Measurements from ENCODE around the gene SMIM9. TPM values are rescaled to one million over a fixed set of nuclear protein-coding genes. Genes with fewer than 3 reads are reported as not detected.

Gene SMIM9
- total RNA-seq, 1 experiment from 2014 or later, result not detected

DNA sequence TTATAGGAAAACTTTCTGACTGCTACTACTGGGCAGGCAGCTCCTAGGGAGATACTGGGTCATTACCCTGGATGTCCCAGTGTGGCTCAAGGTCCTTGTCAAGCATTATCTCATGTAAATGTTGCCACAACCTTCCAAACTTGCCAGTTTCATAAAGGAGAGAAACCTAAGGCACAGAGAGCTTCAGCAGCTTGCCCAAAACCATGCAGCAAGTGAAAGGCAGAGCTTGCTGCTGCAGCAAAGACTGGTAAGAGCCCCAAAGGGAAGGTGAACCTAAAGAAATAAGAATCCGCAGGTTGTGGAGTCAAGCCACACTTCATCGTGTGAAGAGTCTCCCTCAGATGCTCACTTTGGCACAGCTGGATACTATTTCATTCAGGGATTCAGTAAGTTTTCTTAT, 31.5 kb downstream of the SMIM9 start:
- ChIA-PET POLR2A (no interaction called here), RAD21 (ENCODE audit: low non-redundant PET in 1 of 2, low total read pairs in 2 of 2, uncharacterized antibody in 2 of 2, unreplicated experiment in 2 of 2) (no interaction called here), CTCF (no interaction called here)
- Histone ChIP-seq H3K79me2 (ENCODE audit: insufficient read depth, low read length) (no peaks in the 10 kb centered on the region), H3K4me1 (ENCODE audit: control insufficient read depth in 1 of 2, insufficient read depth in 2 of 2, low read length in 2 of 2) (peaks cover 23 to 42% of the 10 kb centered on the region in 2 experiments), H3K9me2 (ENCODE audit: insufficient read depth) (no peaks in the 10 kb centered on the region), H3K9ac (ENCODE audit: low read length) (no peak overlapping the region), H3K4me3 (replicated peaks in 1 of 2; ENCODE audit: low read depth in 1 of 2, low read length in 2 of 2) (no peak overlapping the region), H3K27me3 (ENCODE audit: insufficient read depth, low read length) (no peaks in the 10 kb centered on the region), H3K9me3 (ENCODE audit: control insufficient read depth in 1 of 2, insufficient read depth in 1 of 2, low read depth in 1 of 2, low read length in 2 of 2) (no peaks in the 10 kb centered on the region), H3K27ac (ENCODE audit: low read depth, low read length) (no peak overlapping the region), H3K4me2 (ENCODE audit: low read length) (no peak overlapping the region), H4K20me1 (ENCODE audit: insufficient read depth) (no peaks in the 10 kb centered on the region), H3K36me3 (ENCODE audit: control insufficient read depth in 1 of 2, insufficient read depth in 2 of 2, low read length in 2 of 2) (no peaks in the 10 kb centered on the region), H2AFZ (ENCODE audit: low read depth, low read length, poor library complexity, severe bottlenecking) (no peak overlapping the region)
- TF ChIP-seq ZBTB33 (IDR thresholded peaks at IDR 0.05; ENCODE audit: extremely low read depth, insufficient replicate concordance, low read length) (no peak), POLR2AphosphoS5 (IDR thresholded peaks at IDR 0.05; ENCODE audit: low read depth, low read length) (no peak), CBX3 (IDR thresholded peaks at IDR 0.05; ENCODE audit: low read depth) (no peak), FOSL1 (IDR thresholded peaks at IDR 0.05; ENCODE audit: low read depth) (no peak), EZH2 (IDR thresholded peaks at IDR 0.05) (no peak)
- TF ChIP-seq, protein P1, sequence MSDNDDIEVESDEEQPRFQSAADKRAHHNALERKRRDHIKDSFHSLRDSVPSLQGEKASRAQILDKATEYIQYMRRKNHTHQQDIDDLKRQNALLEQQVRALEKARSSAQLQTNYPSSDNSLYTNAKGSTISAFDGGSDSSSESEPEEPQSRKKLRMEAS (IDR thresholded peaks at IDR 0.05), result no peak
- no TSS peak for BruUV-seq (replicated peaks)
- ATAC-seq (no peak), DNase-seq (ENCODE audit: low read depth, low spot score) (no peak)
- intact Hi-C loops (cut with micrococcal nuclease), result no loop called here

- peaks cover 32 to 54% of the 10 kb centered on the region in 2 experiments for H3K4me1 ChIP-seq (ENCODE audit: control insufficient read depth in 1 of 2, insufficient read depth in 2 of 2, low read length in 2 of 2)
- H3K4me3 ChIP-seq (replicated peaks in 1 of 2; ENCODE audit: low read depth in 1 of 2, low read length in 2 of 2), result no peak overlapping the region
- DNase-seq (ENCODE audit: low read depth, low spot score), result no peak
- no peak overlapping the region for H2AFZ ChIP-seq (ENCODE audit: low read depth, low read length, poor library complexity, severe bottlenecking)
- RAD21 ChIA-PET (ENCODE audit: low non-redundant PET in 1 of 2, low total read pairs in 2 of 2, uncharacterized antibody in 2 of 2, unreplicated experiment in 2 of 2), result no interaction called here
- no peak overlapping the region for H3K27ac ChIP-seq (ENCODE audit: low read depth, low read length)
- H3K36me3 ChIP-seq (ENCODE audit: control insufficient read depth in 1 of 2, insufficient read depth in 2 of 2, low read length in 2 of 2), result no peaks in the 10 kb centered on the region
- no peak for TF ChIP-seq EZH2phosphoT487 (IDR thresholded peaks at IDR 0.05; ENCODE audit: borderline replicate concordance)
- no peak for TF ChIP-seq SIN3A (IDR thresholded peaks at IDR 0.05; ENCODE audit: low read depth)
- POLR2A ChIA-PET, result no interaction called here
- no peaks in the 10 kb centered on the region for H3K79me2 ChIP-seq (ENCODE audit: insufficient read depth, low read length)
- no peak overlapping the region for H3K9ac ChIP-seq (ENCODE audit: low read length)
- no peak for ATAC-seq
- no peaks in the 10 kb centered on the region for H3K27me3 ChIP-seq (ENCODE audit: insufficient read depth, low read length)
- intact Hi-C loops (cut with micrococcal nuclease), result no loop called here
- no TSS peak for BruUV-seq (replicated peaks)
- H3K9me2 ChIP-seq (ENCODE audit: insufficient read depth), result no peaks in the 10 kb centered on the region
- CTCF ChIA-PET, result no interaction called here
- no peak overlapping the region for H3K4me2 ChIP-seq (ENCODE audit: low read length)
- no peaks in the 10 kb centered on the region for H4K20me1 ChIP-seq (ENCODE audit: insufficient read depth)
- no peaks in the 10 kb centered on the region for H3K9me3 ChIP-seq (ENCODE audit: control insufficient read depth in 1 of 2, insufficient read depth in 1 of 2, low read depth in 1 of 2, low read length in 2 of 2)
Measured at GRCh38 chrX:154800478-154801210, 33.8 kb downstream of the SMIM9 start.
